Neuronal stem cell (in vitro differentiated cells): Measurements from ENCODE around the gene ARHGEF17.

Experiments used
- DNase-seq: peaks from one replicate; pipeline ENCODE4 v3.0.0-alpha.2; 2013; ENCODE audit warnings: low spot score
- H2AFZ ChIP-seq: one replicate; pipeline ENCODE4 v1.6.1; 2013; ENCODE audit warnings: mild to moderate bottlenecking, low read length, inconsistent platforms
- H2AK5ac ChIP-seq: 2 replicates; pipeline ENCODE4 v1.6.1; 2013; ENCODE audit warnings: low read depth, mild to moderate bottlenecking, inconsistent platforms, low read length, moderate library complexity, mixed read lengths
- H2BK120ac ChIP-seq: 2 replicates; pipeline ENCODE4 v1.6.1; 2013; ENCODE audit warnings: low read depth, mild to moderate bottlenecking, inconsistent platforms, low read length, moderate library complexity, mixed read lengths
- H2BK12ac ChIP-seq: one replicate; pipeline ENCODE4 v1.6.1; 2013; ENCODE audit warnings: low read length, inconsistent platforms
- H2BK15ac ChIP-seq: 2 replicates; pipeline ENCODE4 v1.6.1; 2013; ENCODE audit warnings: mild to moderate bottlenecking, low read length, inconsistent platforms, mixed read lengths
- H2BK5ac ChIP-seq: one replicate; pipeline ENCODE4 v1.6.1; 2013; ENCODE audit warnings: inconsistent platforms, mild to moderate bottlenecking, low read length, moderate library complexity
- H3K14ac ChIP-seq: one replicate; pipeline ENCODE4 v1.6.1; 2013; ENCODE audit warnings: low read length, inconsistent platforms
- H3K18ac ChIP-seq: 2 replicates; pipeline ENCODE4 v1.6.1; 2013; ENCODE audit warnings: low read length, inconsistent platforms
- H3K23ac ChIP-seq: 2 replicates; pipeline ENCODE4 v1.6.1; 2013; ENCODE audit warnings: low read depth, mild to moderate bottlenecking, mixed read lengths, low read length, inconsistent platforms; ENCODE audit not compliant: poor library complexity
- H3K27ac ChIP-seq: replicated peaks from 3 replicates; pipeline ENCODE4 v1.5.1; 2013; ENCODE audit warnings: low read length, inconsistent platforms
- H3K27me3 ChIP-seq, 3 experiments: 2 replicates each; pipeline ENCODE4 v1.6.1; 2013; ENCODE audit warnings: low read length in 3 of 3, mild to moderate bottlenecking in 2 of 3, inconsistent platforms in 1 of 3, low read depth in 1 of 3, mixed read lengths in 1 of 3, moderate library complexity in 1 of 3; ENCODE audit not compliant: control insufficient read depth in 3 of 3, insufficient read depth in 3 of 3
- H3K36me3 ChIP-seq, 2 donors: replicated peaks in 1 of 2; 2 replicates each; pipeline ENCODE4 v1.6.1; 2013; ENCODE audit warnings: low read length in 2 of 2; ENCODE audit not compliant: control insufficient read depth in 2 of 2, insufficient read depth in 2 of 2
- H3K4ac ChIP-seq: 2 replicates; pipeline ENCODE4 v1.6.1; 2013; ENCODE audit warnings: inconsistent platforms, mild to moderate bottlenecking, low read length, moderate library complexity
- H3K4me1 ChIP-seq, 2 donors: 1 replicate in 1 of 2; 2 replicates in 1 of 2; pipeline ENCODE4 v1.6.1; 2013; ENCODE audit warnings: low read length in 2 of 2, low read depth in 1 of 2; ENCODE audit not compliant: control insufficient read depth in 2 of 2, insufficient read depth in 1 of 2
- H3K4me2 ChIP-seq: one replicate; pipeline ENCODE4 v1.6.1; 2013; ENCODE audit warnings: mild to moderate bottlenecking, low read length, inconsistent platforms; ENCODE audit not compliant: insufficient read depth, poor library complexity, severe bottlenecking
- H3K4me3 ChIP-seq, 2 donors: 2 replicates each; pipeline ENCODE4 v1.5.1; 2013; ENCODE audit warnings: low read length in 2 of 2, mild to moderate bottlenecking in 2 of 2, inconsistent platforms in 1 of 2, moderate library complexity in 1 of 2
- H3K79me1 ChIP-seq: one replicate; pipeline ENCODE4 v1.6.1; 2013; ENCODE audit warnings: low read depth, mild to moderate bottlenecking, inconsistent platforms, low read length, moderate library complexity
- H3K9ac ChIP-seq: one replicate; pipeline ENCODE4 v1.6.1; 2013; ENCODE audit warnings: mild to moderate bottlenecking, low read depth, low read length, inconsistent platforms; ENCODE audit not compliant: poor library complexity
- H3K9me3 ChIP-seq, 2 donors: replicated peaks in 1 of 2; 2 replicates each; pipeline versions ENCODE3 to v1.6.1; 2013; ENCODE audit warnings: low read length in 2 of 2, mild to moderate bottlenecking in 2 of 2, inconsistent platforms in 1 of 2, low read depth in 1 of 2, mixed read lengths in 1 of 2, moderate library complexity in 1 of 2; ENCODE audit not compliant: control insufficient read depth in 2 of 2, insufficient read depth in 1 of 2
- H4K8ac ChIP-seq: one replicate; pipeline ENCODE4 v1.6.1; 2013; ENCODE audit warnings: low read depth, mild to moderate bottlenecking, inconsistent platforms, low read length, moderate library complexity
- H4K91ac ChIP-seq: one replicate; pipeline ENCODE4 v1.6.1; 2013; ENCODE audit warnings: low read length, low read depth, mild to moderate bottlenecking, inconsistent platforms; ENCODE audit not compliant: poor library complexity
- WGBS, 2 donors: extraction: QIAGEN DNeasy Blood & Tissue Kit; methylation state at CpG; one replicate each; pipeline ENCODE4 v1.1.7; 2013; ENCODE audit warnings: missing lambda C conversion rate in 2 of 2, mixed read lengths in 1 of 2; ENCODE audit not compliant: insufficient read length in 2 of 2, insufficient replicate concordance in 1 of 2; ENCODE audit errors: extremely low coverage in 2 of 2; 5-methylcytosine and 5-hydroxymethylcytosine counted together

The ARHGEF17 gene

DNA sequence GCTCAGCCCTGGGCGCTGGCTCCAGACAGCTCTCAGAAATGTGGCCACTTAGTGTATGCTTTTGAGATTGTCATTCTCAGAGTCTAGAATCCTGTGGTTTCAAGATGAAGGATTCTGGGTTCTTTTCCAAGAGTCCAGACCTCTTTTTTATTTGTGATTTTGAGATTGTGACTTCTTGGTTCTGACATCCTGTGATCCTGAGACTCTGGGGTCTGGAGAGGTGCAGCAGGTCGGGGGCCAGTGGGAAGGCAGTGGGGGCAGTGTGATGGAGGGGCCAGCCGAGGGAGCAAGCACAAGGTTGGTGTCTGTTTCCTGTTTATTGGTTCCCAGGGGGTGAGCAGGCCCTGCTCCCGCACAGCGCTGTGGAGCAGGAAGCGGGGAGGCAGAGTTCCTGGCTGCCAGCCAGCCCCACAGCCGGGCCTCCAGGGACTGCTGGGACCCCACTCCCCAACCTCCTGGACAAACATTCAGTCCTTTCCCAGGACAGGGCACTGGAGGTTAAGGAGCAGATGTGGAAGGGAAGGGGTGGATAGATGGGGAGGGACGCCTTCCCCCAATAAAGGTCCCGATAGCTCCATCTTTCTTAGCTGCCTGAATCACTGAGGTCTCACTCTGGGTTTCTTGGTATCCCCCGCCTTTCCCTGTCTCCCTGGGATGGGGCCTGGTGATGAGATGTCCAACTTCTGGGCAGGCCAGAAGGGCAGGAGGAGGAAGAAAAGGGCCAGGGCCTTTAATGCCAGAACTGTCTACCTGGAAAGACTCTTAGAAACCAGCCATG is 13.7 kb downstream of the ARHGEF17 start:
- Histone ChIP-seq H3K23ac (no peak overlapping the region), H2BK12ac (peak overlapping the region; percentile 86), H3K4me3 (no peak overlapping the region), H4K91ac (no peak overlapping the region), H2BK120ac (peak overlapping the region; percentile 49), H3K18ac (peak overlapping the region; percentile 73), H3K9me3 (no peaks in the 10 kb centered on the region), H2BK15ac (no peak overlapping the region), H2AFZ (no peak overlapping the region), H3K4me1 (peaks cover 41 to 43% of the 10 kb centered on the region in 2 donors), H2AK5ac (peak overlapping the region; percentile 77), H3K4ac (no peak overlapping the region), H3K4me2 (no peak overlapping the region), H3K9ac (peak overlapping the region; percentile 26), H3K36me3 (peaks cover 5 to 55% of the 10 kb centered on the region in 2 donors), H3K79me1 (peaks cover 35% of the 10 kb centered on the region), H4K8ac (no peak overlapping the region), H3K27me3 (no peaks in the 10 kb centered on the region), H3K14ac (no peak overlapping the region), H3K27ac (peak overlapping the region; percentile 12), H2BK5ac (peak overlapping the region; percentile 46)
- no CpG with 5 or more reads among the region's 10 CpGs for WGBS, 2 donors
- no peak for DNase-seq

DNA sequence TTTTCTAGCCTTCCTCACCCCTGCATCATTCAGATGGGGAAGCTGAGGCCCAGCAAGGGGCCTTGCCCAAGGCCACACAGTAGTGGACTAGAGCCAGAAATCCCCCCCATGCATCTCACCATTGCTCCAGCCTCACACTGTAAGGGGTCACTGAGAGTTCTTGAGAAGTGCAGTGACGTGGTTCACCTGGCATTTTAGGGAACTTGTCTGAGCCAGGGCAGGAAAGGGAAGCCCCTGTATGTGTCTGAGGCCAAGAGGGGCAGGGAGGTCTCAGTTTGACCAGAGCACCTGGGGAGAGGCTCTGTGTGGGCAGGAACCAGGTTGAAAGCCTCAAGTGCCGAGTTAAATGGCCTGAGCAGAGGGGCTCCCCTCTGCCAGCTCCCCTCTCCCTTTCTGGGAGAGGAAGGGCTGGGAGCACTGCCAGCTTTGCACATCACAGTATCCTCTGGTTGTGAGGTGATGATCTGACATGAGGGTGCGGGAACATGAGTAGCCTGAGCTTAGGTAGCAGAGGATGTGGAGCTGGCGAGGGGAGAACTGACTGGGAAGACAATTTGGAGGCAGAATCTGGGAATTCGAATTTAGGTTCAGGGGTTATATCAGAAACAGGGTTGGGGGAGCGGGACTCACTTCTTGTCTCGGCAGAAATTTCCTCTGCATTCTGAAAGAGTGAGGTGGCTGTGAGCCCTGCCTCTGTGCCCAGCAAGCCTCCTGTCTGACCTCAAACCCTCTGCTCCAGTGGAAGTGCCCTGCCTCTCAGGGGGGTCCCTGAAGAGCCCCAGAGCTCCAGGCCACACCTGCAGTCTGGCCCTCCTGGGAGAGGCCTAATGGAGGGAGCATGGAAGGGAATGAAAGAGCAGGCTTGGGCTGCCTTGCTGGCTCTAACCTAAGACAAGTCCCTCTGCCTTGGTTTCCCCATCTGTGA is 14.6 kb downstream of the ARHGEF17 start:
- Histone ChIP-seq H2BK120ac (peak overlapping the region; percentile 2), H2BK15ac (no peak overlapping the region), H3K27me3 (no peaks in the 10 kb centered on the region), H3K4ac (peak overlapping the region; percentile 42), H3K9ac (no peak overlapping the region), H3K23ac (peak overlapping the region; percentile 6), H3K18ac (peak overlapping the region; percentile 86), H3K9me3 (no peaks in the 10 kb centered on the region), H3K4me1 (peaks cover 41 to 44% of the 10 kb centered on the region in 2 donors), H4K8ac (no peak overlapping the region), H3K4me2 (no peak overlapping the region), H3K27ac (peak overlapping the region; percentile 60), H2AFZ (no peak overlapping the region), H3K79me1 (peaks cover 29% of the 10 kb centered on the region), H2BK5ac (peak overlapping the region; percentile 78), H3K14ac (no peak overlapping the region), H4K91ac (no peak overlapping the region), H2BK12ac (no peak overlapping the region), H3K36me3 (peaks cover 5 to 55% of the 10 kb centered on the region in 2 donors), H3K4me3 (no peak overlapping the region), H2AK5ac (peak overlapping the region; percentile 91)
- no peak for DNase-seq
- no CpG with 5 or more reads among the region's 7 CpGs for WGBS, 2 donors

DNA sequence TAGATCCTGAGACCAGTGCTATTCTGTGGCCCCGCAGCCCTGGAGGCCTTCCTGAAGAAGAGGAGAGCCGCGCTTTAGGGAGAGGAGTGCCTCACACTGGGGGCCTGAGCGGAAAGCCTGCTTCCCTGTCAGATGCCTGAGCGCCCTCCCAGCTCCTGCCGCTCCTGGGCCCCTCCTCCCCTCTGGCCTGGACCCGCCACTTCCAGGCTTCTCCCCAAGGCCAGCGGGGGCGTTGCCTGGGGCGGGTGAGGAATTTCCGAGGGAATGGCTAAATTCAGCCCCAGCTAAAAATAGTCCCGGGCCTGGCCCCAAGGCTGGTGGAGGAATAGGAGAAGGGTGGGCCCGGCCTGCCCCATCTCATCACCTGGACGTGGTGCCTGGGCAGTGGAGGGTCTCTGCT is 15.4 kb downstream of the ARHGEF17 start:
- no CpG with 5 or more reads among the region's 14 CpGs for WGBS, 2 donors
- Histone ChIP-seq H3K18ac (peak overlapping the region; percentile 88), H3K4ac (no peak overlapping the region), H3K23ac (no peak overlapping the region), H3K14ac (no peak overlapping the region), H2AFZ (no peak overlapping the region), H3K4me1 (peaks cover 47 to 50% of the 10 kb centered on the region in 2 donors), H2BK12ac (no peak overlapping the region), H3K4me2 (peak overlapping the region; percentile 35), H4K91ac (no peak overlapping the region), H2BK120ac (peak overlapping the region; percentile 2), H3K27me3 (no peaks in the 10 kb centered on the region), H3K79me1 (peaks cover 27% of the 10 kb centered on the region), H3K4me3 (no peak overlapping the region), H3K36me3 (peaks cover 6 to 50% of the 10 kb centered on the region in 2 donors), H2BK5ac (peak overlapping the region; percentile 82), H3K9me3 (no peaks in the 10 kb centered on the region), H2AK5ac (peak overlapping the region; percentile 91), H2BK15ac (no peak overlapping the region), H3K9ac (peak overlapping the region; percentile 24), H3K27ac (peak overlapping the region; percentile 62), H4K8ac (no peak overlapping the region)
- no peak for DNase-seq

DNA sequence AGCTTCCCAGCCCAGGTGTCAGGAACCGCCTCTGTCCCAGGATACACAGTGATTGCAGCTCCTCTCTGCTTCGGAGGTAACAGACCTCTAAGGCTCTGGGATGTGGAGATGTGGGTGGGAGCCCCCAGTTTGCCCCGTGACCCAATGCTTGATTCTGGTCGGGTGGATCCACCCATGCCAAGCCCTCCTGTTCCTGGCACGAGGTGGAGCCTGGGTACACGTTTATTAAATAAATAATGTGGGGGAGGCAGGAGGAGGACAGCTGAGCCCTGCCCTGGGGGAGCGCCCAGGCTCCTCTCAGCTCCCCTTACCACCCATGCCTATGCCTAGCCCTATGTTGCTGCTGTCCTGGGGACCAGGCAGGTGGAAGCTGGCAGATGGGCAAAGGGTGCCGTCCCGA is 16.0 kb downstream of the ARHGEF17 start:
- Histone ChIP-seq H3K4me2 (no peak overlapping the region), H3K27ac (peak overlapping the region; percentile 62), H3K27me3 (no peaks in the 10 kb centered on the region), H3K4me1 (peaks cover 53 to 55% of the 10 kb centered on the region in 2 donors), H3K4ac (no peak overlapping the region), H2AK5ac (peak overlapping the region; percentile 87), H3K36me3 (peaks cover 3 to 47% of the 10 kb centered on the region in 2 donors), H2BK5ac (peak overlapping the region; percentile 82), H3K4me3 (no peak overlapping the region), H4K91ac (no peak overlapping the region), H3K23ac (no peak overlapping the region), H2AFZ (no peak overlapping the region), H3K14ac (no peak overlapping the region), H2BK15ac (peak overlapping the region; percentile 47), H2BK120ac (peak overlapping the region; percentile 77), H3K9me3 (no peaks in the 10 kb centered on the region), H4K8ac (no peak overlapping the region), H3K18ac (peak overlapping the region; percentile 88), H2BK12ac (peak overlapping the region; percentile 67), H3K79me1 (peaks cover 27% of the 10 kb centered on the region), H3K9ac (no peak overlapping the region)
- DNase-seq: no peak
- WGBS, 2 donors: no CpG with 5 or more reads among the region's 9 CpGs
